ENCODE measurements around the gene DLGAP1.

DNA sequence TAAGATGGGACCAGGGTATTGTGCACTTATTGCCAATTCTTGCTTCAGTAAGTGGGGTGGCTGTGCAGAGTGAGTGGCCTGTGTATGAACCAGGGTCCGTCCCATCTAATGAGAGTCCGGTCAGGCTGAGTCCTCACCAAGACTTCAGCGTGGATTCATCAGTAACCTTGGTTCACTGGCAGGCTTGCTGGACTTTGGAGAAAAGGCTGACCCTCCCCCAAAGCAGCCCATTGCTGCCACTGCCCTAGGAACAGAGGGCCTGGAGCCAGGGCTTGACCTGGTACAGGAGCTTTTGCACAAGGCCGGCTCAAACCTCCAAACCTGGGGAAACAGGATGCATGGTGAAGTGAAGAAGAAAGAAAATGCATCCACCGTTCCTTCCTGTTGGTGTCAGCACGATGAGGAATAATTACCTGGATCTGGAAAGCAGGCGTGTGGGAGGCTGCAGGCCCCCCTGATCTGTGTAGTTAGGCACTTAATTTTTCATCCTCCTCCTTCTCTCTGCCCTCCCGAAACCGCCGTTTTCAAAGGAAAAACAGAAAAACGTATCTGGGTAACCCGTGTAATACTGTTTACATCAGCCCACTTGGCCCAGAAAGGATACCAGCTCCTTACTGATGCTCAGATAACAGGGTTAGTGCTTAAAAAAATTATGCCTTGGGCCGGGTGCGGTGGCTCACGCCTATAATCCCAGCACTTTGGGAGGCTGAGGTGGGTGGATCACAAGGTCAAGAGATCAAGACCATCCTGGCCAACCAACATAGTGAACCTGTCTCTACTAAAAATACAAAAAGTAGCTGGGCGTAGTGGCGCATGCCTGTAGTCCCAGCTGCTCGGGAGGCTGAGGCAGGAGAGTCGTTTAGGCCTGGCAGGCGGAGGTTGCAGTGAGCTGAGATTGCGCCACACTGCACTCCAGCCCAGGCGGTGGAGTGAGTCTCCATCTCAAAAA lies 857.4 kb downstream of the DLGAP1 start:
- TF ChIP-seq, protein P1, sequence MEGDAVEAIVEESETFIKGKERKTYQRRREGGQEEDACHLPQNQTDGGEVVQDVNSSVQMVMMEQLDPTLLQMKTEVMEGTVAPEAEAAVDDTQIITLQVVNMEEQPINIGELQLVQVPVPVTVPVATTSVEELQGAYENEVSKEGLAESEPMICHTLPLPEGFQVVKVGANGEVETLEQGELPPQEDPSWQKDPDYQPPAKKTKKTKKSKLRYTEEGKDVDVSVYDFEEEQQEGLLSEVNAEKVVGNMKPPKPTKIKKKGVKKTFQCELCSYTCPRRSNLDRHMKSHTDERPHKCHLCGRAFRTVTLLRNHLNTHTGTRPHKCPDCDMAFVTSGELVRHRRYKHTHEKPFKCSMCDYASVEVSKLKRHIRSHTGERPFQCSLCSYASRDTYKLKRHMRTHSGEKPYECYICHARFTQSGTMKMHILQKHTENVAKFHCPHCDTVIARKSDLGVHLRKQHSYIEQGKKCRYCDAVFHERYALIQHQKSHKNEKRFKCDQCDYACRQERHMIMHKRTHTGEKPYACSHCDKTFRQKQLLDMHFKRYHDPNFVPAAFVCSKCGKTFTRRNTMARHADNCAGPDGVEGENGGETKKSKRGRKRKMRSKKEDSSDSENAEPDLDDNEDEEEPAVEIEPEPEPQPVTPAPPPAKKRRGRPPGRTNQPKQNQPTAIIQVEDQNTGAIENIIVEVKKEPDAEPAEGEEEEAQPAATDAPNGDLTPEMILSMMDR (IDR thresholded peaks at IDR 0.05) = no peak
- no peak for TF ChIP-seq POLR2A (IDR thresholded peaks at IDR 0.05)

Measured in right lobe of liver (tissue), 4 donors.